GM12892 (cell line): ENCODE measurements around the gene ATXN10.

ENCODE experiments used
- POLR2A ChIP-seq: IDR thresholded peaks from 2 replicates; pipeline ENCODE4 v1.6.1; 2011; ENCODE audit warnings: low read depth, low read length, control low read depth
- POLR2AphosphoS5 ChIP-seq: IDR thresholded peaks from 2 replicates; pipeline ENCODE4 v1.6.1; 2011; ENCODE audit warnings: low read depth, low read length, control low read depth

DNA sequence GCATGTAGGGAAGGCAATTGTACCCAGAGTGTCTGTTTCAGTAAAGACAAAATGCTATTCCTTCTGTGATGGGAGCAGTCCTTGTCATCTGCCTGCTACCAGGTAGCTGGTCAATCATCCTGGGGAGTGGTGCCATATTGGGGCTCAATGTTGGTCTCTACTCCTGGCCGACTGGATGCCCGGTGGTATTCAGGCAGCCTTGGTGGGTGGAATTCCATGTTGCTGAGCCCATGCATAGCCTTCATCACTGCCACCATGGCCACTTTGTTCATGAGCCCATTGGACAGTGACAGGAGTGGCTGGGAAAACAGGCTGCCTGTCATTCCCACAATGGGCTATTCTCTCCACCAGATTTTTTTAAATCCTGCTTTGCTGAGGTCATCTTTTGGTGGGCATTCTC is 184.3 kb downstream of the ATXN10 start:
- TF ChIP-seq POLR2A (no peak), POLR2AphosphoS5 (no peak)
